Activated T-cell treated with anti-CD3 and anti-CD28 coated beads, Interleukin-2, amount 50 U/mL, for 1 hour (primary cell): Measurements from ENCODE around the gene SARM1.
"Not testable (repeated sequence)": the region's sequence is repeated elsewhere in the genome, so short reads cannot be mapped to it uniquely, and the experiment has no call there.

Source experiments
- DNase-seq: peaks from one replicate; pipeline ENCODE4 v3.0.0-alpha.2; 2020

The SARM1 gene

DNA sequence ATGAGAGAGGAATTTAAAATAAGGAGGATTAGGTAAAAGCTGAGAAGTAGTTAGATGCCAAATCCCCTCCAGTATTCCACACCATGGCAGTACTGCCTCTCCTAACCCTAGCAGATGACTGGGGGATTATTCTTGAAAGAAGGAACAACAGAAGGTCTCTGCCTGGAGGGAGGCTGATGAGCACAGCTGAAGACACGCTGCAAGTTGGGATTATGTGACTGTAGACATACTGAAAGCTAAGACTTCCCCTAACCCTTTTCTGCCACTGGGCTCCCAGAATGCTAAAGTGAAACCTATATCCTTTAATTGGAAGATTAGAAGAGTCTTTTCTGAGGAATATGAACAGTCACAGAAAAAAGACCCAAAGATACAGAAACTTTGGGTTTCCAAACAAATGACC is 62.2 kb downstream of the SARM1 start:
- no peak for DNase-seq

DNA sequence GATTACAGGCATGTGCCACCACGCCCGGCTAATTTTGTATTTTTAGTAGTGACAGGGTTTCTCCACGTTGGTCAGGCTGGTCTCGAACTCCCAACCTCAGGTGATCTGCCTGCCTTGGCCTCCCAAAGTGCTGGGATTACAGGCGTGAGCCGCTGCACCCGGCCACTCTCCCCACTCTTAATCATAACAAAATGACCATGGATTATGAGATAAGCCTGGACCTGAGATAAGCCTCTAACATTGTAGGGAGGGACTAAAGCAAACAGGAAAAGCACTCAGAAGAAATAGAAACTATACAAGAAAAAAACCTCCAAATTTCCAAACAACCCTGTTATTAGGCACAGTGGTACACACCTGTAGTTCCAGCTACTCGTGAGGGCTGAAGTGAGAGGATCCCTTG is 62.8 kb downstream of the SARM1 start:
- not testable (repeated sequence) for DNase-seq

DNA sequence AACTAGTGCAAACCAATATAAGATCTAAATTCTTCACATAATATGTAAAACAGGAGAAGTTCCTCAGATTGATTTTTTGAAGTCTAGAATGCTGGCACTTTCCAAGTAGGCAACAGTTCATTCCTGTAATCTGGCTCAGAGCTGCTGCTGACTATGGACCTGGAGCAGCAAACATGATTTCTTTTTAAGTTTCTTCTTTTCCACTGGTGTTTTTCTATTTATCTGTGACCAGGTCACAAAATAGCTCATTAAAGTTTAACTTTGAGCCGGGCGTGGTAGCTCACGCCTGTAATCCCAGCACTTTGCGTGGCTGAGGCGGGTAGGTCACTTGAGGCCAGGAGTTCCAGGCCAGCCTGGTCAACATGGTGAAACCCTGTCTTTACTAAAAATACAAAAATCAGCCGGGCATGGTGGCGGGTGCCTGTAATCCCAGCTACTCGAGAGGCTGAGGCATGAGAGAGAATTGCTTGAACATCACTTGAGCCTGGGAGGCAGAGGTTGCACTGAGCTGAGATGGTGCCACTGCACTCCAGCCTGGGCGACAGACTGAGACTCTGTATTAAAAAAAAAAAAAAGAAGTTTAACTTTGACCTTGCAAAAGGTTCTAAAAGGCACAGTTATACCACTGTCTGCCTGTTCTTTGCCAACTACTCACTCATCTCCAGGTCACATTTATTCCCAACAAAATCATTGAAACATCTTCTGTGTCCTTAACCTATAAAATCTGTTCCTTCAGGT is 72.6 kb downstream of the SARM1 start:
- no peak for DNase-seq

DNA sequence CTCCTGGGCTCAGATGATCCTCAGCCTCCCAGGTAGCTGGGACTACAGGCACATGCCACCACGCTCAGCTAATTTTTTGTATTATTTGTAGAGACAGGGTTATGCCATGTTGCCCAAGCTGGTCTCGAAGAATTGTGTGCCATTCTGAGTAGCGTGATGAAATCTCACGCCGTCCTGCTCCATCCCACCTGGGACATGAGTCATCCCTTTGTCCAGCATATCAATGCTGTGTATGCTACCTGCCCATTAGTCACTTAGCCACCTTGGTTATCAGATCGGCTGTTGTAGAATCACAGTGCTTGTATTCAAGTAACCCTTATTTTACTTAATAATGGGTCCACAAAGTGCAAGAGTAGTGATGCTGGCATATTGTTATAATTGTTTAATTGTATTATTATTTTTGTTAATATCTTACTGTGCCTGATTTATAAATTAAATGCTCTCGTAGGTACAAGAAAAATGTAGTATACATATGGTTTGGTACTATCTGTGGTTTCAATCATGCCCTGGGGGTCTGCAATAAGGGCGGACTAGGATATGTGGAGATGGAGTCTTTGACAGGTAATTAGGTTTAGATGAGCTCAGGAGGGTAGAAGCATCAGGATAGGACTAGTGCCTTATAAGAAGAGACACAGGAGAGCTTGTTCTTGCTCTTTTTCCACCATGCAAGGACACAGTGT is 75.4 kb downstream of the SARM1 start:
- no peak for DNase-seq

DNA sequence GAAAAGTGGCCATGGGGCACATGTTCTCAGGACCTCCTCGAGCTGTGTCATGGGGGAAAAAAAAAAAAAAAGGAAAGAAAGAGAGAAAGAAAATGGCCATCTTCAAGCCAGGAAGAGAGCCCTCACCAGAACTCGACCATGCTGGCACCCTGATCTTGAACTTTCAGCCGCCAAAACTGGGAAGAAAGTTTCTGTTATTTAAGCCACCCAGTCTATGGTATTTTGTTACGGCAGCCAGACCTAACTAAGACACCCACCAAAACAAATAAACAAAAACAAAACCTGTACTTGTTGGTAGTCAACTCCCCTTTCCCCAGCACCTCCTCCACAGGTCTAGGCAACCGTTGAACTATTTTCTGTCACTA is 75.9 kb downstream of the SARM1 start:
- no peak for DNase-seq

DNA sequence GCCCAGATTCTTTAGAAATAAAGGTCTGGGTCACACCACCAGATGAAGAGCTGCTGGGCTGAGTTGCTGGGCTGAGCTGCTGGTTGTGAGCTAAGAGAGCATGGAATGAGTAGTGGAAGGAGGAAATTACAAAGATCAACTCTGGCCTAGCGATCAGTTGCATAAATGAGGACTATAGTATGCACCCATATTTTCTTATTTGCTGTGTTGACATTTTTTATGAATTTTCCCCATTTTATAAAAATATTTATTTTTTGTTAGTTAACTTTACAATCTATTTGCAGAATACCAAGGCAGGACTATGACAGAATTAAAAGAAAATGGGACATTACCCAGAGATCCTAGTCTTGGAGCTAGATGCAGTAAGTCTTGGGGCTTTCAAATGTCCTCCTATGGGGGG is 78.4 kb downstream of the SARM1 start:
- DNase-seq = no peak
